Gastrocnemius medialis (tissue), 4 donors: ENCODE data around the gene RANBP3L.

Experiments used
- CTCF ChIP-seq, 5 experiments: fragments of 450-650 bp in 3 of 5; fragments of 200-600 bp in 2 of 5; sonication (generic) in 2 of 5; IDR thresholded peaks in 4 of 5; conservative IDR thresholded peaks in 1 of 5; 1 replicate in 4 of 5; 2 replicates in 1 of 5; pipeline ENCODE4 v1.5.1; 2016 to 2019; ENCODE audit warnings: antibody characterized with exemption in 5 of 5, mild to moderate bottlenecking in 3 of 5, moderate library complexity in 3 of 5
- POLR2A ChIP-seq, 2 donors: fragments of 450-650 bp; IDR thresholded peaks; one replicate each; pipeline ENCODE4 v1.6.1; 2017; ENCODE audit warnings: antibody characterized with exemption in 2 of 2, mild to moderate bottlenecking in 2 of 2, moderate library complexity in 2 of 2

GRCh38 chr5:36337597-36337996 lies 35.9 kb upstream of the RANBP3L start:
- TF ChIP-seq POLR2A (IDR thresholded peaks at IDR 0.05) (no peak), CTCF (IDR thresholded peaks at IDR 0.05 in 4 of 5, conservative IDR thresholded peaks at IDR 0.05 in 1 of 5) (no peak)
